ENCODE measurements around the gene ASB7. TPM values are rescaled to one million over a fixed set of nuclear protein-coding genes. Genes with fewer than 3 reads are reported as not detected.

The ASB7 gene
- polyA plus RNA-seq, 1 donor from 2014 or later: 16.5 TPM

- H3K27me3 ChIP-seq (ENCODE audit: insufficient read depth, low read depth, low read length): no peaks in the 10 kb centered on the region
- no peak overlapping the region for H3K9ac ChIP-seq (ENCODE audit: low read length)
- H3K9me2 ChIP-seq (ENCODE audit: insufficient read depth, low read length): no peaks in the 10 kb centered on the region
- H3K36me3 ChIP-seq (ENCODE audit: insufficient read depth, low read length): no peaks in the 10 kb centered on the region
- no peaks in the 10 kb centered on the region for H4K20me1 ChIP-seq (ENCODE audit: insufficient read depth)
- peaks cover 2% of the 10 kb centered on the region for H3K9me3 ChIP-seq (ENCODE audit: low read length)
- H3F3A ChIP-seq (ENCODE audit: insufficient read depth, low read length, poor library complexity, severe bottlenecking): no peaks in the 10 kb centered on the region
- TF ChIP-seq EP300 (conservative IDR thresholded peaks at IDR 0.05; ENCODE audit: poor library complexity, severe bottlenecking) (no peak), REST (IDR thresholded peaks at IDR 0.05; ENCODE audit: borderline replicate concordance) (no peak)
- no peak overlapping the region for H3K27ac ChIP-seq (ENCODE audit: low read length)
- no peak overlapping the region for H2AFZ ChIP-seq (ENCODE audit: low read depth, low read length)
- no peak overlapping the region for H3K4me3 ChIP-seq (ENCODE audit: low read length)
- peaks cover 31% of the 10 kb centered on the region for H3K79me2 ChIP-seq (replicated peaks; ENCODE audit: insufficient read depth, low read length)
- H3K4me2 ChIP-seq (ENCODE audit: low read length): no peak overlapping the region
These were observed 9.5 kb upstream of the ASB7 start for GRCh38 chr15:100592898-100593297.

- TF ChIP-seq SMC3 (conservative IDR thresholded peaks at IDR 0.05; ENCODE audit: poor library complexity) (no peak), TAF1 (IDR thresholded peaks at IDR 0.05; ENCODE audit: low read depth) (no peak), EZH2 (IDR thresholded peaks at IDR 0.05; ENCODE audit: borderline replicate concordance, insufficient read depth, low read length, poor library complexity, severe bottlenecking) (no peak), EP300 (conservative IDR thresholded peaks at IDR 0.05; ENCODE audit: poor library complexity, severe bottlenecking) (no peak), REST (IDR thresholded peaks at IDR 0.05; ENCODE audit: borderline replicate concordance) (no peak), MXI1 (conservative IDR thresholded peaks at IDR 0.05; ENCODE audit: poor library complexity, severe bottlenecking) (no peak), RAD21 (conservative IDR thresholded peaks at IDR 0.05) (no peak), POLR2AphosphoS5 (IDR thresholded peaks at IDR 0.05) (no peak), CTCF (IDR thresholded peaks at IDR 0.05; ENCODE audit: poor library complexity, severe bottlenecking) (no peak)
- Histone ChIP-seq H3F3A (ENCODE audit: insufficient read depth, low read length, poor library complexity, severe bottlenecking) (no peaks in the 10 kb centered on the region), H4K20me1 (ENCODE audit: insufficient read depth) (no peaks in the 10 kb centered on the region), H3K4me2 (ENCODE audit: low read length) (no peak overlapping the region), H3K9me3 (ENCODE audit: low read length) (no peaks in the 10 kb centered on the region), H3K79me2 (replicated peaks; ENCODE audit: insufficient read depth, low read length) (peaks cover 36% of the 10 kb centered on the region), H3K27me3 (ENCODE audit: insufficient read depth, low read depth, low read length) (no peaks in the 10 kb centered on the region), H3K36me3 (ENCODE audit: insufficient read depth, low read length) (no peaks in the 10 kb centered on the region), H3K27ac (ENCODE audit: low read length) (no peak overlapping the region), H2AFZ (ENCODE audit: low read depth, low read length) (no peak overlapping the region), H3K4me3 (ENCODE audit: low read length) (no peak overlapping the region), H3K9me2 (ENCODE audit: insufficient read depth, low read length) (no peaks in the 10 kb centered on the region), H3K9ac (ENCODE audit: low read length) (no peak overlapping the region)
These were observed 9.0 kb upstream of the ASB7 start for GRCh38 chr15:100593431-100593830.

Data from neural cell (in vitro differentiated cells).